NCI-H2227 (cell line): Measurements from ENCODE around the gene PTPRD.

ENCODE experiments used
- DNase-seq: peaks from one replicate; lab custom pipeline; 2025; ENCODE audit not compliant: unreplicated experiment; lab: John Stamatoyannopoulos, UW

Gene PTPRD

DNA sequence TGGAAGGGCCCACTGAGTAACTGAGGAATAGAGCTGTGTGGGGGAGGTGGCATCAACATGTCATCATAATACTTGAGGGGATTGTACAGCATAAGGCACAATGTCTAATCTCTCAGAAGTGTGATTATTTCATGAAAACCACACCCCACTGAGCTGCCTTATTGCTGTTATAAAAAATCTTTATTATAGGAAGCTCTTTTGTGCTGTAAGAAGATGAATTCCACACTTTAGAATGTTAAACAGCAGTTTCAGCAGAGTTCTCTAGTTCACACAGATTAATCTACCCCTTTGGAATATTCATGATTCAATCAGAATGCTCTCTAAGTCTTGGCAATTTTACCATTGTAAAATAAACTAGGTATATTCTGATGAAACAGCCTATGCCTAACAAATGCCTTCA, 1389.6 kb downstream of the PTPRD start:
- DNase-seq, result no peak

DNA sequence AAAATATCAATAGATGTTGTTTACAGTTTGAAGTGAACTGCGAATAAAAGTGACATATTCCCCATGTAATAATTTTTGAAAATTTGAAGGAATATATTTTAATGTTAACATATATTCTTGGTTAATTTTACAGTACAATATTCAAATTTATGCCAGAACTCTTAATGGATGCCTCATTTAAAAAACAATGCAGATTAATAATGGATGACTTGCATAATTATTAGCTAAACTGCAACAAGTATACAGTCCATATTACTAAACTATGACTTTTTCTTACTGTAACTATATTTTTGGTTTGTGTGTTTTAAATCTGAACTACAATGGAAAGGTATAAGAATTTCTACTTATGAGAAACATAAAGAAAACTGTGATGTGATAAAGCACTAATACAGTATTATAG, 1390.1 kb downstream of the PTPRD start:
- no peak for DNase-seq

DNA sequence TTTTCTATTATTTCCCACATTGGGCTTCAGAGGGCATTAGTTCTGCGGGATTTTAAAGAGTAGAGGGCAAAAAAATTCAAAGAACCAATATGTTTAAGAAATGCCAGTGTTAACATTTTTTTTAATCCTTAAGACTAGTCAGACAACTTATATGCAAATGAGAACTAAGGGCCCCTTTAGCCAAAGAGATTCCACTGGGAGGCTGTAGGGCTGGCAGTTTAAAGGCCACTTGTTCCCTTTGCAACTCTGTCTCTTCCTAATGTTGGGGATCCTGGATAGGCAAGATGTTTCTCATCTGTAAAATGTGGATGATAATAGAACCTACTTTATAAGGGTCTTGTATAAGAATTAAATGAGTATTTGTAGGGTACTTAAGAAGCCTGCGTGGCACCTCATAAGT, 1395.9 kb downstream of the PTPRD start:
- no peak for DNase-seq

DNA sequence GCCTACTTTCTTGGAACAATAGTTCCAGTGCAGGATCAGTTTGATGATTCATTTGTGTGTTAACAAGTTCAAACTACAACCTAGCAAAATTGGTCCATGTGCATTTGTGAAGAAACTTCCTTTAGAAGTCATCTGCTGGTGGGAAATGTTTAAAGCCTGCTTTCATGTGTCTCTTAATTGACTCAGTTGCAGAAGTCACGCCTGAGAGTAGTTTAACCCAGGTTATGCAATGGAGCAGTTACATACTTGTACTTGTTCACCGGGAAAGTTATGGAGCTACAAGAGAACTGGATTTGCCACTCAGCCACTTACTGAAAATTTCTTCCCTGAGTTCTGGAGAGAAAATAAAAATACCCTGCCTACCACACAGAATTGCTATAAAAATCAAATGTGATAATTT, 1397.8 kb downstream of the PTPRD start:
- DNase-seq, result no peak

DNA sequence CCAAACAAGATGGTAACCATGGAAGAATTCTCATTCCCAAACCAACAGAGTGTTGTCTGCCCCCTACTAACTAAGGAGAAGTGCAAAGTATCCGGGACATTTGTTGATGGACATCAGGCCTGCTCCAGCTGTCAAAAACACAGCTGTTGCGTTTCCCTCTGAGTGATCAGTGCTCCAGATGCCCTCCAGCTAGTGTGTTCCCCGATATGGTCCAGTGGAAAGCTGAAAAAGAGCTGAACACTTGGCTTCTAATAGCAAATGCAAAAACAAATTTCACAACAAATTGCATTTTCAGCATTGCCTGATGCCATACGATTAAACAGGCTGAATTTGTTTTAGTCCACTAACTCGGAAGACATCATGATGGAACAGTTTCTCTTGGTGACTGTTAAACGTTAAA, 1398.7 kb downstream of the PTPRD start:
- no peak for DNase-seq

DNA sequence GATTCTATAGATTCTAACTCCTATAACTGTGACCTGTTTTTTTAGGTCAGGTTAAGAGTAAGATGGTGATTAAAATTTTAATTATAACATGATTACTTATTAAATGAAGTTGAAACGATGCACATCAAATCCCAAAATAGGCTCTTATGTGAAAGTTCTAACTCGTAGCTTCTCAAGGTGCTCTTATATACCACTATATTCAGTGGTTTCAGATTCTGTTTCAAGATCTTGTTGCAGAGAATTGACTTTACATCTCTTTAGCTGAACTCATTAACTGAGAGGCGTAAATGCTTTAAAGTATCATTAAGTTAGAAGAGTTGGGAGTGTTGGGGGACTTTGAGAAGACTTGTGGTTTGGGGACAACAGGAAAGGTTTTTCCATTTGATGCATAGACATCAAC, 1399.8 kb downstream of the PTPRD start:
- DNase-seq, result no peak

DNA sequence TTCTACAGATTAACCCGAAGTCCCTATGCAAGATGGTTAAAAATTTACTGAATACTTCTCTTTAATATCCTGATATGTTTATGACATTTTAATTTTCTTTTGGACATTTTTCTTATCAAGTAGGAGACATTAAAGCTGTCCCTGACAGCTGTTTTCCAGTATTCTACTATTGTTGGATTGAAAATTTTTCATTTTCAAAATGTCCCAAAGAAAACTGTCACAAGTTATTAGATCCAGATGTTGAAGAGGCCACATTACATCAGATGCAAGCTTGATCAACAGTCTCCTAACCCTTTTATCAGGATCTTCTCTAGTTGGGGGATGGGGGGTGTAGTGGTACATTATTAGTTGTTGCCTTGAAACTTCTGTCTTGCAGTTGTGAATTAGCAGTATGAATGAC, 1410.5 kb downstream of the PTPRD start:
- DNase-seq, result no peak

DNA sequence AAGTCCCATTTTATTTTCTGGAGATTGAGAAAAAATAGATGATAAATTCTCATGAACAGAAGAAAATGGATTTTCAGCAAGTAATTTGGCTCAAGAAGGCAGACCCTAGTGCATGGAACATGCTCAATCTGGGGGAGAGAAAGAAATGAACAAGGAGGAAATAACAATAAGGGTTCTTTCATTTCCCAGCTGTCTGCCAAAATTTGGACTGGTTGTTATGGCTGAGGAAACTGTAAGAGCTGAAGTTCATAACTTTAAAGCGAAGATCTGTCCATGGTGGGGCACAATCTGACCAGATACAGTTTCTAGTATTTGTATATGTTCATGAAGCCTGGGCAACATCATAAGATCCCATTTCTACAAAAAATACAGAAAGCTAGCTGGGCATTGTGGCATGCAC, 1426.7 kb downstream of the PTPRD start:
- DNase-seq, result no peak

DNA sequence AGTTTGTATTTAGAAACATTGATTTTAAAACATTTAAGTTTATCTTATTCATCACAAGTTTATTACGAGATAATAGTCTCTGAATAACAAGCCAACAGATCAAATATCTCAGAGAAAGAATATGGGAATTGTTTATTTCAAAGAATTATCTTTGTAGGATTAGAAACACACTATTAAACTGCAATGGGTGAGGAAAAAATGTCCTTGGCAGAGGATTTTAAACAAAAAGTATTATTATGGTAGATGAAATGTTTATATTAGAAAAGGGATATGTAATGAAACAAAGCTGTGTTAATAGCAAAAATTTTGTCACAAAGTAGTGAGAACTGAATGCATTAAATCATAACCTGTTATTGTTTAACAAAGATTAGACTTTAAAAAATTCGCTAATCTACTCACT, 1430.4 kb downstream of the PTPRD start:
- no peak for DNase-seq

DNA sequence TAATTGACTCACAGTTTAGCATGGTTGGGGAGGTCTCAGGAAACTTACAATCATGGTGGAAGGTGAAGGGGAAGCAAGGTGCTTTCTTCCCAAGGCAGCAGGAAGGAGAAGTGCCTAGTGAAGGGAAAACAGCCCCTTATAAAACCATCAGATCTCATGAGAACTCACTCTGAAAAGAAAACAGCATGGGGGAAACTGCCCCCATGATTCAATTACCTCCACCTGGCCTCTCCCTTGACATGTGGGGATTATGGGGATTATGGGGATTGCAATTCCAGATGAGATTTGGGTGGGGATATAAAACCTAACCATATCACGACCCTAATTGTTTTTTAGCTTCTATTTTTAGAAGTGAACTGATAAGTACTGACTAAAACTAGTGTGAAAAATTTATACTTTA, 1435.7 kb downstream of the PTPRD start:
- no peak for DNase-seq

DNA sequence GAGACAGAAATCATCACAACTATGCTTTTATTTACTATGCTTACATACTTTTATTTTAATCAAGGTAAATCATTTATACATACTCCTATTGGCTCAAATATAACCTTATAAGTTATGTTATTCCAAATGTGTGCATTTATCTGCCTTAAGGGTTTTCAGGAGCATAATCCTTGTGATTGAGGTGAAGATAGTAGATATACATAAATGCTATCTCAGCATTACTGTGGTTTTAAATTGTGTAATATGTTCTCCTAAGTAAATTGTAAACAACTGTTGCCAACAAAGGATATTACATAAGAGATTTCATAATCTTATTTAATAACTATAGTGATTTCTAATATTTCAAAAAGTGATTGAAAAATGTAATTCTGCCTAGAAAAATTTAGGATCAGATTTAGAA, 1438.4 kb downstream of the PTPRD start:
- no peak for DNase-seq

DNA sequence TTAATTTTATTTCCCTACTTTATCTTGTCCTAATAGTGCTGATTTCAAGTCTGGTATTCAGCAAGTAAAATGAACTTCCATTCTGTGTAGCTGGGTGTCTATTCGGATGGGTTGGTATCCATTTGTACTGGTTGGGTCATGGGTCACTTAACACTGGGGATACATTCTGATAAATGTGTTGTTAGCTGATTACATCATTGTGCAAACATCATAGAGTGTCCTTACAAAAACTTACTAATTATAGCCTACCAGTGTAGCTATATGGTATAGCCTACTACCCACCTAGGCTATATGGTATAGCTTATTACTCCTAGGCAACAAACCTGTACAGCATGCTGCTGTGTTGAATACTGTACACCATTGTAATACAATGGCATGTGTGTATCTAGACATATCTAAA, 1439.5 kb downstream of the PTPRD start:
- DNase-seq, result no peak

DNA sequence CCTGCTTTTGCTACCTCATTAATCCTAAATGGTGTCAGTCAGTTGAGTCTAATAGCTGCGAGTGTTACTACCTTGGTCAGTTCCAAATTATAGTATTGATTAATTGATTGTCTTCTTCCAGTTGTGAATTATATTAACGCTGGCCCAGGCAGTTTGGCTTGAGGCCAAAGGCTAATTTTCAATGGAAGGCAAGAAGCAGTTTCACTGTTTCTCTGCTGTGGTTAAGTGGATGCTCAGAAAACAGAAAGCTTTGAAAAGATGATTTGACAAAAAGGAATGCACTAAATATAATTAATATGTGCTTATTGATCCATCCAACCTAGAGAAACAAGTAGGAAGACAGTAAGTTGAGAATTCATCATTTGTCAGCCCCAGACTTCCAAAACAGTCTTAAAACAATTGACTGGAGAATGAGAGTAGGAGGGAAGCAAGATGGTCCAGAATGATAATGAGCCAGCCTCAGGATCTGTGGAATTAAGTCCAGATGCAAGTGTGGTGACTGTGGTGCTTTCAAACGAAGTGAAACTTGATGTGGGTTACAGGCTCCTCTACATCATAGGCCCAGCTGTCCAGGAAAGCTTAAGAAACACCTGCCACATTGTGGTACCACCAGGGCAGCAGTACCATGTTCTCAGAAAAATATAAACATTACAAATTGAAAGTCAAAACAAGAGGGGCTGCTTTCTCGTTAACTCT, 1442.2 kb downstream of the PTPRD start:
- peak; percentile 35 for DNase-seq

DNA sequence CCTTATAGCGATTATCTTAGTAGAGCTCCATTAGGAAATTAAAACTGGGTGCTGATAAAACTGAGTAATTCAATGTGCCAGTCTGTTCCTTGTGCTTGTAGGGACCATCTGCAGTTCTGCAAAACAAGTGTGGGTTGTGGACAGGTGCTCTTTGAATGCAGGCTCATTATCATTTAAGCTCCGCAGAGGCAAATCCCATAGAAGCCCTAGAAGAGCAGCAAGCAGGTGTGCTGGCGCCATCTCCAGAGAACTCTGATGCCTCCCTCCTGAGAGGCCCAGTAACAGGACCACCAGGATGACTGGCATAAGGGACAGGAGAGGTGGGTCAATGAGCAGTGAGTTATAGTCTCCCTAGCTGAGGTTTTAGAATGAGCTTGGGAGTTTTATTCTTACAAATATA, 1470.8 kb downstream of the PTPRD start:
- DNase-seq, result no peak

DNA sequence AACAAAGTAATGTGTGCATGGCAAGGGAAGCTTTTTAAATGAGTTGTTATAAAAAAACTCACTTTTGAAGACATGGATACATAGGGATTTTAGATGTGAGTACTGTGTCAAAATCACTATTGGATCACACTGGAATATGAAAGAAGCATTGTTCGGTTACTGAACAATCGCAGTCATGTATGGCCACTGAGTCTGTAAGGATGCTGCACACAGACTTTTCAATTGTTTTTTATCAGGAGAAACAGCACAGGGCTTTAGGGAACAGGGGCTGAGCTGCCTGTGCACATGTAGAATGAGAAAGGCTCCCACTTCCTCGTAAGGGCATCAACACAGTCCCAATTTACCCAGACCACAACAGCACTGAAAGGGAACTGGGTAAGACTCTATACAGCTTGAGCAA, 1479.3 kb downstream of the PTPRD start:
- no peak for DNase-seq

DNA sequence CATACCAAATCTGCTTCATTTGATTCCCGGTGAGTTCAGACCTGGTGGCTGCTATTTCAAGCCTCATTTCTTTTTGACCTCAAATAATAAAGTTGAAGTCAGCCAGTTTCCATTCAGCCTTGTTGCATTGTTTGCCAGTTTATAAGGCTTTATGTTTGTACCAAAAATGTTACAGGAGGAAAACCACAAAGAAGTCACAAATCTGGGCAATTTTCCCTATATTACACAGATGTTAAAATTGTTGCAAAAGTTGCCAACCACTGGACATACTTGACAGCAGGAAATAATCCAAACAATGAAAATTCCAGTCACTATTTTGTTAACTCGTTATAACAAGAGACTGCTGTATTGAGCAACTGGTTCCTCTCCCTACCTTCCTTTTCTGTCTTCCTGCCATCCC, 1488.2 kb downstream of the PTPRD start:
- no peak for DNase-seq

DNA sequence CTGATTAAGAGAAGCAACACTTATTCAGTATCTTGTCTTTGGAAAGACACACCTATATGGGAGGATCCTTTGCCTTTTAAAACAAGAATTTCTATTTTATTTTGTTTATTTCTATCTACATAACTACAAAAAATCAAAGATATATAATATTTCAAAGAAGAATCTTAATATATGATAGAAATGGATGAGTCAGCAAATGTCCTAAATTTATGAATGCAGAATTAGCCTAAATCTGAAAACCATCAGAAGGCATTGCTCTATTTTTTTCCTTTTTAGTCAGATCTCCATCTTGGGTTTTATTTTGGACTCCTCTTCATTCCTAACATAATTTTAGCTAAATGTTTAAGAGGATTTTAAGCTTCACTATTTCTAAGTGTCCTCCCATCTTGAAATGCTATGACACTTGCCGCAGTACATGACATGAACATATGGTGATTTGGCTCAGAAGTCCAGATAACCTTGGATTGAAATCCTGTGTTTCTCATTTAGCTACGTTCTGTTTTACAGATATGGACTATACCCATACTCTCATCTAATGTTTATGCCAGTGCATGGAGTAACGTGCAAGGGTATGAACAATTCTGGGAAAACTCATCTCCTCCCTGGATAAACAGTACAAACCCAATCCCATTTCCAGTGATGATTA, 1490.4 kb downstream of the PTPRD start:
- no peak for DNase-seq

DNA sequence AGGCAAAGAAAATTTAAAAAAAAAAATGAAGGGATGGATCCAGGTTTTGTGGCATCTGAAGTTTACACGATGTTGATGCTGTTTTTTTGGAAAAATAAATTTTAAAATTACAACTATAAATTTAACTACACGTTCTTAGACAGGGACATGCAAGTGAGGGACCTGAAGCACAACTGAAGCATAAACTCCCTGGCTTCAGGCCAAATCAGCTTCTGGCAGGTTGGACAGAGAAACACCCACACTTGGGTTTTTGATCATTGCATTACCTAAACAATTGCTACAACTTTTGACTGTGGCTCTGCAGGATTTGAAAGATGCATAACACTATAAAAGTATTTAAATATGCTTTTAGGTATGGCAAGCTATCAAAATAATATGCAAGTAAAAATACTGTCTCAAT, 1494.9 kb downstream of the PTPRD start:
- DNase-seq, result peak; percentile 3

DNA sequence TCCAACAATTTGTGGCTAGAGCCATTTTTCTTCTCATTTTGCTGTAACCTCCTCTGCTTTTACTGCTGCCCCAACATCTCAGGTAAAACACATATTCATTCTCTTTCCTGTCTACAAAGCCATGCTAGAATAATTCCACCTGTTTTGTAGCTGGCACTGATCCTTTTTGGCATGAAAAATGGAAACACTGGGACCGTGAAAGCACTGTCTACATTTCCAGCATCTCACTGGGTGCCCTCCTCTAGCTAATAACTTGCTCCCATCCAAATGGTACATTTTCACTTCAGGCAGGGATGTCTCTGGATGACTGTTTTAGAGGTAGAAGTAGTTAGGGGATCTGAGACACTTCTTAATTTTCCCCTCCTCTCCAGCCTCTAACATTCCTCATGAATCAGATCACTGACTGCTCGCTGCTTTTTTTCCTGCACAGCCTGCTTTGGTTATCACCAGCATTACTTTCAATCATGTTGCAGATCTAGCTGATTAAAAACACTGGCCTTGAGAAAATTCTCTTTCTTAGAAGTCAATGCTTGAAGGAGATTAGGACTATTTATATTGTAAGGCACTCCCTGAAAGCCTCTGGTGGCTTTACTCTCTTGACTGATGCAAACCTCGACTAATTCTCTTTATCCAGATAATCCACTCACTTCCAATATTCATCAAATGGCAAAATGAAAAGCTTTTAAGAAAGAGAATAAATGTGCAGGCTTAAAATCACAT, 1500.6 kb downstream of the PTPRD start:
- DNase-seq, result no peak

DNA sequence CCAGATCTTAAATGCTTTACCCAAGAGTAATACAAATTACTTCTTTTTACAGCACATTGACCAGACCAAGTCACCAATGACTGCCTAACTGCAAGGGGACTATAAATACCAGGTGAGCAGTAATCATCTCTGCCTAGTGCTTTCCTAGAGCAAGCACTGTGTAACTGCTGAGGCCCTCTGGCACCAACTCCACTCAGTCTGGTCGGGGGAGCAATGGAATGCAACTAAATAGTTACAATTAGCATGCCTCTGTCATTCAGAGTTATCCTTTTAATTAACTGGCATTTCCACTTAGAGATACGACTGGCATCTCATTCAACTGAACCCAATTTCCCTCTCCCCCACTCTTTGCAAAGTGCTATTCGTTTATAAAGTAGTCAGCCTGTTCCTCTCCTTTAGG, 1504.2 kb downstream of the PTPRD start:
- no peak for DNase-seq

DNA sequence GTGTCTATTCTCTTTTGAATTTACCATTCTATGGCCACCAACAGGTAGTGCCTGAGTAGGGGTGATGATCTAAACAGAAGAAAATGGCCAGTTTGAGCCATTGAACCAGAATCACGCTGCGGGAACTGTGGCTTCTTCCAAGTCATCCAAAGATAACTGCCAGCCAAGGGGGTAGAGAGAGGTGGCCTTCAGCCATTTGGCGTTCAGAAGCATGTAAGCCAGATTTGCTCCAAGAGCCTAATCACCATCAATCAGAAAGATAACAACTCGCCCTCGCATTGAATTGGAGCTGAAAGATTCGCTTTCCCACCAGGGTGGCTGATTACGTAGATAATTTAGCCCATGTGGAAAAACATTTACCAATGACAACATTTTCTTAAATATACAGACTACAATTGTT, 1510.5 kb downstream of the PTPRD start:
- peak; percentile 29 for DNase-seq

DNA sequence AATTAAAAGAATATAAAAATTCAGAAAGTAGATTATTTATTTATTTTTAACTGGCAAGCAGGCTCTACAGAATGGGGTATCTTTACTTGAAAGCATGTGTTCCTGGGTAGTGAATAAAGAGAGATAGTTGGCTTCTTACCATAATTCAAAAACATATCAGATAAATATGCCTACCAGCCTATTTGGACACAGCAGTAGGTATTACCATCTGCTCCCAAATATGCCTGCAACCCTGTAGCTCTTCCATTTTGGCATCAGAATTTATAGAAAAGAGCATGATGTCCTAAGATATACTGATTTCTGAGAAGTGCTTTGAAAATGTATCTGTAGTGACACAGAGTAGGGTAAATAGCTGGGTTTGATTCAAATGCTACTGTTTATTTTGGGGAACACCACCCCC, 1512.7 kb downstream of the PTPRD start:
- no peak for DNase-seq
